HG02870 (cell line): ENCODE data around the gene ZNF614.
"Not testable (repeated sequence)": the region's sequence is repeated elsewhere in the genome, so short reads cannot be mapped to it uniquely, and the experiment has no call there.

Experiments
- ATAC-seq: cut with Tn5 transposase; IDR thresholded peaks from one replicate; pipeline ENCODE4 v1.9.1; 2021; ENCODE audit warnings: mild to moderate bottlenecking, moderate library complexity; ENCODE audit not compliant: unreplicated experiment

Gene ZNF614

DNA sequence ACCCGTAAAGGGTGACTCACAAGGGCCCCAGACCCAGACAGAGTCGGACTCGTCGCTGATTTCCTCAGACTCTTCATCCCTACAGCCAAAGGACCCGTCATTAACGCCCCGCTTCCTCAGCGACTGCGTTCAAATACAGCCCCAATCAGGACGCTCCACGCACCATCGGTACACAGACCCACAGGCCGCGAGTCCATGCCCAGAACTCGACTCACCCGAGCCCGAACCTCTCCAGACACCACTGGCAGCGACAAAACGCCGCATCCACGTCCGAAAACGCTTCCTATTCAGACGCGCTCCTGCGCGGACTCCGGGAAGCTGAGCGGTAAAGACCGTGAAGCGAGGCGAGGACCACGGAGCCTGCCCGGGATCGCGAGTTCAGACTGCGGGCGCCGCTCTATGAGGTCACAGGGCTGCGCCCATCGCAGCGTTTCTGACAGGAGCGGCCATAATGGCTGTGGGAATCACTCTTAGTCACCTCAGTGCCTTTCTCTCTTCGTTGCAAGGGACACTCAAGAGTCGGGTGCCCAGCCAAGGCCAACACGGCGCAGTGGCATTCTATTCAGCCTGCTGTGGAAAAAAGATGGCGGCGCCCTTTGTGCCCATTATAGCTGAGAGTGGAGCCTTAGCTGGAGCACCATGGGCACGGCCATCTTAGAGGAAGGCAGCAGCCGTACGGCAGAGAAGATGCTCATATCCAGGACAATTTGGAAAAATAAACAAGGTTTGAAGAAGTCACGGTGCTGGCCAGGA is at the start of gene ZNF614:
Gene ZNF614, minus strand, starts transcription at position 353 of the 753 bp plus-strand sequence. CDS start 2,634 bp downstream, outside the sequence.
- peak; percentile 83 for ATAC-seq

DNA sequence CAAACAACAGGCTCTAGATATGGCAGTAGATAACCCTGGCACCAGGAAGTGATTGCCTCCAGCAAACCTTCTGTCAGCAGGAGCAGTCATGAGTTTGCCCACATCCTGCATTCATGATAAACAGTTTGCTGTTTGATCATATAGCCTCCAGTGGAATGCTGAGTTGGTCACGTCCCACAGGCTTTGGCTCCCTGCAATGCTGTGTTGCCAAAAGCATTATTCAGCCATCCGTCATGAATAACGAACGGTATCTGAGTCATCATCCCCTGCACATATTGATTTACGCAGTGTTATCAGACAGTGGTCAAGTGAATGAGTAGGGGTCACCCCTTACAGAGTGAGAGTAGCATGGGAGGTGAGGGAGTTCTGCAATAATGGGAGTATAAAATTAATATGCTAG is 42.3 kb upstream of the ZNF614 start:
- no peak for ATAC-seq

DNA sequence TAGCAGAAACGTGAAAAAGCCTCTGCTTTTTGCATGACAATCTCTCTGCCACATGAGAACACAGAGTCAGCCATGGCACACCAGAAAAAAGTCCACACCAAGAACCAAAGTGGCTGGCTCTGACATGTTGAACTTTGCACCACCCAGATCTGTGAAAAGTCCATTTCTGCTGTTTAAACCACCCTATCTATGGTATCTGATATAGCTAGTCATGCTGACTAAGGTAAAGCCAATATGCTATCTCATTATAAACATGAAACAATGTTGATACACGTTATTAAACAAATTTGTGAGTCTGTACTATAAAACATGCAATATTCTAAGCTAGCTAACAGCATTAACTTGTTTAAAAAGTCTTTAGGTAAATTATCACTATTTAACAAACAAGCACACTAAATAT is 41.5 kb upstream of the ZNF614 start:
- no peak for ATAC-seq

DNA sequence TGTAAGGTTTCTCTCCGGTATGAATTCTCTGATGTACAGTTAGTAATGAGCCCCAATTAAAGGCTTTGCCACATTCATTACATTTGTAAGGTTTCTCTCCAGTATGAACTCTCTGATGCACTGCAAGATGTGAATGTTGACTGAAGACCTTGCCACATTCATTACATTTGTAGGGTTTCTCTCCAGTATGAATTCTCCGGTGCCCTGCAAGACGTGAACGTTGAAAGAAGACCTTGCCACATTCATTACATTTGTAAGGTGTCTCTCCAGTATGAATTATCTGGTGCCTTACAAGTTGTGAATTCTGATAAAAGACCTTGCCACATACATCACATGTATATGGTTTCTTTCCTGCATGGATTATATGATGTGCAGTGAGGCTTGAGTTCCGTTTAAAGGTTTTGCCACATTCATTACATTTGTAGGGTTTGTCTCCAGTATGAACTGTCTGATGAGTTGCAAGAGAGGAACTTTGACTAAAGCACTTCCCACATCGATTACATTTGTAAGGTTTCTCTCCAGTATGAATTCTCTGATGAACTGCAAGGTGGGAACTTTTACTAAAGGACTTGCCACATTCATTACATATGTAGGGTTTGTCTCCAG is 38.2 kb upstream of the ZNF614 start:
- ATAC-seq, result no peak

DNA sequence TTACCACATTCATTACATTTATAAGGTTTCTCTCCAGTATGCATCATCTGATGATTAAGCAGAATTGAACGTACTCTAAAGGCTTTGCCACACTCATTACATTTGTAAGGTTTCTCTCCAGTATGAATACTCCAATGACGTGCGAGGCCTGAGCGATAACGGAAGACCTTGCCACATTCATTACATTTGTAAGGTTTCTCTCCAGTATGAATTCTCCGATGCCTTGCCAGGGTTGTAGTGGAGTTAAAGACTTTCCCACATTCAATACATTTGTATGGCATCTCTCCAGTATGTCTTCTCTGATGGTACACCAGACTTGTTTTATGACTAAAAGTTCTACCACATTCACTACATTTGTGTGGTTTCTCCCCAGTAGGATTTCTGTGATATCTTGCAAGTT is 37.2 kb upstream of the ZNF614 start:
- ATAC-seq, result no peak

DNA sequence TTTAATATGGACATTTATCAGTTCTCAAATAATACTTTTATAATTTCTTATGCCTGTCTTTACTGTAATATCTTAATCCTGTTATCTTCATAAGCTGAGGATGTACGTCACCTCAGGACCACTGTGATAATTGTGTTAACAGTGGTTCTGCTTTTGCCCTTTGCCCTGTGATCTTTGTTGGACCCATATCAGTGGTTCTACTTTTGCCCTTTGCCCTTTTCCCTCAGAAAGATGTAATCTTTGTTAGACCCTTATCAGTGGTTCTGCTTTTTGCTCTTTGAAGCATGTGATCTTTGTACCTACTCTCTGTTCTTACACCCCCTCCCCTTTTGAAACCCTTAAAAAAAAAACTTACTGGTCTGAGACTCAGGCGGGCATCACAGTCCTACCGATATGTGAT is 28.3 kb upstream of the ZNF614 start:
- not testable (repeated sequence) for ATAC-seq

DNA sequence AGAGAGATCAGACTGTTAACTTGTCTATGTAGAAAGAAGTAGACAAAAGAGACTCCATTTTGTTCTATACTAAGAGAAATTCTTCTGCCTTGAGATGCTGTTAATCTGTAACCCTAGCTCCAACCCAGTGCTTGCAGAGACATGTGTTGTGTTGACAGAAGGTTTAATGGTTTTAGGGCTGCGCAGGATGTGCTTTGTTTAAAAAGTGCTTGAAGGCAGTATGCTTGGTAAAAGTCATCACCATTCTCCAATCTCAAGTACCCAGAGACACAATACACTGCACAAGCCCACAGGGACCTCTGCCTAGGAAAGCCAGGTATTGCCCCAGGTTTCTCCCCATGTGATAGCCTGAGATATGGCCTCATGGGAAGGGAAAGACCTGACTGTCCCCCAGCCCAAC is 23.6 kb upstream of the ZNF614 start:
- not testable (repeated sequence) for ATAC-seq

DNA sequence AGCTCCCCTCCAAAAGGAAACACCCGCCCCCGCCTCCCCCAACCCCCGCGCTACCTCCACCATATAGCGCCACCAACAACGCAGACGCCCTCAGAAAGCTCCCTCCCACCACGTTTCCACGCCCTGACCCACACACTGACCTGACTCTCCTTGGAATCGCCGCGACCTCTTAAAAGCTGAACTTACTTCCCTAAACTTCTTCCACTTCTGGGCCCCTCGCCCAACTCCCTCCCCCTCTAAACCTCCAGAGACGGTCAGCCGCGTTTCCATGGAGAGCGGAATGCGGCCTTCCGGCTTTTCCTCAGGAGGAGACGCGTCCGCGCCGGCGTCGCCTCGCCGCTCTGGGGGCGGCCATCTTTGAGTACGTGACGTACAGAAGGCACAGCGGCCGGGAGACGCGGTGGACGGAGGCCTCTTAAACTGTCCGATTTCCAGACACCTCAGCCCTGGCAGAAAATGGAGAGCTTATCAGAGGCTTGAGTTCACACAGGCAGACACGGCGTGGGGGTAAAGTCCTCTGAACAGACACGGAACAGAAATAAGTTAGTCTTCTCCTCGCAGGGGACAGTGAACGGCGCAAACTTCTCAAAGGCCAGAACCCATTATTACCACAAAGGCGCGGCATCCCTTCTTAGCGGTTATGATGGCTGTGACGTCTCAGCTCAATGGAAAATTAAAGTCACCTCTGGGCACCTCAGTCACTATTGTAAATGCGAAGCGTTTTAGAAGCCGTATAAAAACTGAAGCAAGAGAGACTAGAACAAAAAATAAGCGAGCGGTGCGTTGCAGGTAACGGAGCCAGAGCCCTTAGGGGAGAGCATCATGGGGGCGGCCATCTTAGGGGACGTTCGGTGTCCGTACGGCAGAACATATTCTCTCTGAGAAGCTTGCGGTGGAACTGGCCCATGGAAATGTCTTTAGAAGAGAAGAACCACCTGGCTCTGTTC is 20.6 kb upstream of the ZNF614 start, which contains the start of gene ZNF432:
Gene ZNF432, minus strand, starts transcription at position 284 of the 947 bp plus-strand sequence. CDS start 1,970 bp downstream, outside the sequence.
- peak; percentile 69 for ATAC-seq

DNA sequence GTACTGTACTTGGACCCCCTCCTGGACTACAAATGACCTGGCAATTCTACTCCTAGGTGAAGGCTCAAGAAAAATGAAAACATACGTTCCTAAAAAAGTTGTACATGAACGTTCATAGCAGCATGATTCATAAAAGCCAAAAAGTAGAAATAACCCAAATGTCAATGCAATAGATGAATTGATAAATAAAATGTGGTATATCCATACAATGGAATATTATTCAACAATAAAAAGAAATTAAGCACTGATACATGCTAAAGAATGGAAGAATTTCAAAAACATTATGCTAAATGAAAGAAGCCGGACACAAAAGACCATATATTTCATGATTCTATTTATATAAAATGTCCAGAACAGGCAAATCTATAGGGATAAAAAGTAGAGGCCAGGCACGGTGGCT is 11.0 kb upstream of the ZNF614 start:
- ATAC-seq, result no peak

DNA sequence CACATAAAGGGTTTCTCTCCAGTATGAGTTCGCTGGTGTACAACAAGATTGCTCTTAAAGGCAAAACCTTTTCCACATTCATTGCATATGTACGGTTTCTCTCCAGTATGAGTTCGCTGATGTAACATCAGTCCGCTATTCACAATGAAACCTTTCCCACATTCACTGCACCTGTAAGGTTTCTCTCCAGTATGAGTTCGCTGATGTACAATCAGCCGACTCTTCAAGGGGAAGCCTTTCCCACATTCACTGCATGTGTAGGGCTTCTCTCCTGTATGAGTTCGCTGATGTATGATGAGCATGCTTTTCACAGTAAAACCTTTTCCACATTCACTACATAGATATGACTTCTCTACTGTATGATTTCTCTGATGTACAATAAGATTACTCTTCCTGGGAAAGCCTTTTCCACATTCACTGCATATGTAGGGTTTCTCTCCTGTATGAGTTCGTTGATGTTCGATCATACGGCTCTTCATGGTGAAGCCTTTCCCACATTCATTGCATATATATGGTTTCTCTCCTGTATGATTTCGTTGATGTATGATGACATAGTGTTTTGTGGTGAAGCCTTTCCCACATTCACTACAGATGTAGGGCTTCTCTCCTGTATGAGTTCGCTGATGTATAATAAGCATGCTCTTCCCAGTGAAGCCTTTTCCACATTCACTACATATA is 6.0 kb upstream of the ZNF614 start:
- no peak for ATAC-seq

DNA sequence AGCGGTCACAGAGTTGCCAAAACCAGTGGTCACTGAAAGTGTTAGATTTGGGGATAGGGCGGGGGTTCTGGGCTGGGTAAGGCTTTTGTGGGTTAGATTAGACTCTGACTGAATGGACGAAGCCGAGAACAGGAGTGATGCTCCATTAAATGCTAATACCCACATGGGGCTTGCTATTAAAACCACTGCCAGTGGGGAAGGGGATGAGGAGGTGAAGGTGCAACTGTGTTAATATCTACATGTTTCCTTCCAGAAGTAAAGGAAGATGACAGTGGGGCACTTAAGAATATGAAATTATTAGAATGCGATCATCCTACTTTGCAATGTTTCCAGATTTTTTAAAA is 573 bp upstream of the ZNF614 start:
- ATAC-seq, result peak; percentile 13

DNA sequence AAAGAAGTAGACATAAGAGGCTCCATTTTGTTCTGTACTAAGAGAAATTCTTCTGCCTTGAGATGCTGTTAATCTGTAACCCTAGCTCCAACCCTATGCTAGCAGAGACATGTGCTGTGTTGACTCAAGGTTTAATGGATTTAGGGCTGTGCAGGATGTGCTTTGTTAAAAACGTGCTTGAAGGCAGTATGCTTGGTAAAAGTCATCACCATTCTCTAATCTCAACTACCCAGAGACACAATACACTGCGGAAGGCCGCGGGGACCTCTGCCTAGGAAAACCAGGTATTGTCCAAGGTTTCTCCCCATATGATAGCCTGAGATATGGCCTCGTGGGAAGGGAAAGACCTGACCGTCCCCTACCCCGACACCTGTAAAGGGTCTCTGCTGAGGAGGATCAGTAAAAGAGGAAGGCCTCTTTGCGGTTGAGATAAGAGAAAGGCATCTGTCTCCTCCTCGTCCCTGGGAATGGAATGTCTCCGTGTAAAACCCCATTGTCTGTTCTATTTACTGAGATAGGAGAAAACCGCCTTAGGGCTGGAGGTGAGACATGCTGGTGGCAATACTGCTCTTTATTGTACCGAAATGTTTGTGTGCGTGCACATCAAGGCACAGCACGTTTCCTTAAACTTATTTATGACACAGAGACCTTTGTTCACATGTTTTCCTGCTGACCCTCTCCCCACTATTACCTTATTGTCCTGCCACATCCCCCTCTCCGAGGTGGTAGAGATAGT is 1.8 kb downstream of the ZNF614 start:
- ATAC-seq, result not testable (repeated sequence)

DNA sequence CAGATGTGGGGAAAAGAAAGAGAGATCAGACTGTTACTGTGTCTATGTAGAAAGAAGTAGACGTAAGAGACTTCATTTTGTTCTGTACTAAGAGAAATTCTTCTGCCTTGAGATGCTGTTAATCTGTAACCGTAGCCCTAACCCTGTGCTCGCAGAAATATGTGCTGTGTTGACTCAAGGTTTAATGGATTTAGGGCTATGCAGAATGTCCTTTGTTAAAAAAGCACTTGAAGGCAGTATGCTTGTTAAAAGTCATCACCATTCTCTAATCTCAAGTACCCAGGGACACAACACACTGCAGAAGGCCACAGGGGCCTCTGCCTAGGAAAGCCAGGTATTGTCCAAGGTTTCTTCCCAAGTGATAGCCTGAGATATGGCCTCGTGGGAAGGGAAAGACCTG is 3.7 kb downstream of the ZNF614 start:
- not testable (repeated sequence) for ATAC-seq

DNA sequence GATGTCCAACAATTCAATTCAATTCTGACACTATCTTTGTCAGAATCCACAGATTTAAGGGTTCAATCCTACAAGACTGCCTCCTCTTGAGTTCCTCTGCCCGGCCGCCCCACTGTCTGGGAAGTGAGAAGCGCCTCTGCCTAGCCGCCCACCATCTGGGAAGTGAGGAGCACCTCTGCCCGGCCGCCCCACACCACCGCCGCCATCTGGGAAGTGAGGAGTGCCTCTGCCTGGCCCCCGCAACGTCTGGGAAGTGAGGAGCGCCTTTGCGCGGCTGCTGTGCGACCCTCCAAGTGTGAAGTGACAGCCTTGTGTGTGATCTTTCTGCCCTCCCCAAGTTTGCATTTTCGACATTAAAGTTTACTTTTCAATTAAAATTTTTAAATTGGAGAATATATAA is 6.0 kb downstream of the ZNF614 start:
- no peak for ATAC-seq

DNA sequence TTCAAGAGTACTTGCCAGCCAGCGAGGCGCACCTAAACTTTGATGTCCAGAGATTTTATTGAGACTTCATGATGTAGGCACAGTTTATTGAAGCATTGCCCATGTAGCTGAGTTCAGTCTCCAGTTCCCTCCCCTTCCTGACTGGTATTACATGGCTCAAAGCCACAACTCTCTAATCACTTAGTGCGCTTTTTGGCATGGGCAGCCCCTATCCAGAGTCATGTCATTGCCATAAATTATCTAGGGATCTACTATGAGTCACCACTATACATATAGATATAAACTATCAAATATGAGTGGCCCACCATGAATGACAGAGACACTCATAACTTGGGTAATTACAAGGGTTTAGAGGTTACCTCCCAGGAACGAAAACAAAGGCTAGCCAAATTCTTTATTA is 7.7 kb downstream of the ZNF614 start:
- no peak for ATAC-seq

DNA sequence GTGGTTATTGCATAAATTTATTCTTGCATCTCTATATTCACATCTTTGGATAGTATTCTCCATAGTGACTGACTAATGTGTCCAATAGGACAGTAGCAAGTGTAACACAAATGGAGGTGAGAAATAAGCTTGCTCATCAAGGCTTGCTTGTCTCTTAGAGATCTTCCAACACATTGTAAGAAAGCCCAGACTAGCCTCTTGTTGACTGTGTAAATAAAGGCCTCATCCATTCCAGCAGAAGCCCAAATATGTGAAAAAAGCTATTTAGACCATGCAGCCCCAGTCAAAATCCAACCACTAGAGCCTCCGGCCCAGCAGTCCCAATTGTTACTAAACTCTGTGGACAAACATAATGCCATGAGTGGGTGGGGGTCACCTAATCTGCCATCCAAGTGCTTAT is 17.5 kb downstream of the ZNF614 start:
- no peak for ATAC-seq

DNA sequence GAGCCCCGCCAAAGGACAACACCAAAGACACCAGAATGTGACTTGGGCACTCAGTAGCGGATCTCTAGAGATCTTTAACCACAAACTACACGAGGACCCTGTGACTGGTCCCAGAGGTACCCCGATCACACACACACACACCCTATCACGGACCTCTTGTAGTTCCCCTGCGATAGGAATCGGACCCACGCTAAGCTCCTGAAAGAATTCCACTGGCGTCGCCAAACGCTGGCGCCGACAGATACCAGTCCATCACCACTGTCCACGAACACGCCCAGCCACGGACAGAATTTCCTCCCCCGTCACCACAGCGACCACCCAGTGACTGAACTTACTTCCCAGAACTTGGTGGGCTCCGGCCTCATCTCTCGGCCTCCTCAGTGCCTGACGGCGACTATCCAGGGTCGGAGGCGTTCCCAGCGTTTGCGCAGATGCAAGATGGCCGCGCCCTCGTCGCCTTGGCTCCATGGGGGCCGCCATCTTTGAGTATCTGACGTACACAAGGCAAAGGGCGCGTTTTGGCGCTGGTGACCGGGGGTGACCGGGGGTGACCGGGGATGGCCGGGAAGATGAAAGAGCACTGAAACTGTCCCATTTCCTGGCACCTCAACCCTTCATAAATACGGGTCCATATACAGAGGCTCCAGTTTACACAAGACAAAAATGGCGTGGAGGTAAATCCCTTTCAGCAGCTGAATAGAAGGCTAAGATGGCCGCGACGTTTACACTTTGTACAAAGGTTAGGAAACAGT is 20.2 kb downstream of the ZNF614 start, which contains the start of gene ZNF615:
Gene ZNF615, minus strand, starts transcription at position 406 of the 752 bp plus-strand sequence. CDS start 4,500 bp downstream, outside the sequence.
- ATAC-seq, result peak; percentile 74

DNA sequence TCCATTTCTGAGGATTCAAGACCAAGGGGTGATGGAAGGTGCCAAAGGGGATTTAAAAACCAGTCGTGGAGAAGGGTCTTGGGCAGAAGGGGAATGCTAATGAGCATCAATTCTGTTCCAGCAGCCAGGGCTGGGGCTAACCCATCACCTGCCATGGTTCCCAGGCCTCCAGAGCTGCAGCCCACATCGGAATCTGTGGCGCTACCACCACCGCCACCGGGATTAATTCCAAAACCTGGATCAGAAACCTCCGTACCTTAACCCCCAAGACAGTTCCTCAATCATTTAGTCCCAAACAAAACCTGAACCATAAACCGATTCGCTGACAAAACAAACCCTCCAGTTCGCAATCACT is 20.8 kb downstream of the ZNF614 start:
- no peak for ATAC-seq

DNA sequence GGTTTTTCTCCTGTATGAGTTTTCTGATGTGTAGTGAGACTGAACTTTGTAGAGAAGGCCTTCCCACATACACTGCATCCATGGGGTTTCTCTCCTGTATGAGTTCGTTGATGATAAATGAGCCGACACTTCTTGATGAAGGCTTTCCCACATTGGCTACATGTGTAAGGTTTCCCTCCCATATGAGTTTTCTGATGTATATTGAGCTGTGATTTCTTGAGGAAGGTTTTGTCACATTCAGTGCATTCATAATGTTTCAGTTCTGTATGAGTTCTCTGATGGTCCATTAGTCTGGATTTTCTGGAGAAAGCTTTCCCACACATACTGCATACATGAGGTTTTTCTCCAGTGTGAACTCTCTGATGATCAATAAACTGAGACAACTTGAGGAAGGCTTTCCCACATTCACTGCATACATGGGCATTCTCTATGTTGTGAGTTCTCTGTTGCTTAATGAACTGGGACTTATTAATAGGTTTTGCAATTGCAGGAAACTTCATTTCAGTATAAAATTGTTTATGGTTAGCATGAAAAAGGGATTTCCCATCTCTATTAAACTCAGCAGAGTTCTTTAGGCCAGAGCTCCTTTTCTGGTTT is 34.0 kb downstream of the ZNF614 start:
- no peak for ATAC-seq
